Measurements from ENCODE around the gene PRKG1.
A peak's percentile ranks its signal among the peaks of the same experiment; 100 is the strongest.

The PRKG1 gene

GRCh38 chr10:51783941-51784340, 709.7 kb downstream of the PRKG1 start:
- peak in 1 of 2 experiments; percentile 64 for DNase-seq (ENCODE audit: low read depth in 1 of 2, low spot score in 1 of 2)
- Histone ChIP-seq H3K4me3 (replicated peaks; ENCODE audit: insufficient read depth, low read length) (no peak overlapping the region), H3K27me3 (ENCODE audit: insufficient read depth, poor library complexity, severe bottlenecking) (no peaks in the 10 kb centered on the region), H3K27ac (replicated peaks) (peak overlapping the region; percentile 62)
- TF ChIP-seq SPI1 (IDR thresholded peaks at IDR 0.05; ENCODE audit: borderline replicate concordance, low read depth) (peak; percentile 45; the same call in 1 of the 2 replicates), REST (IDR thresholded peaks at IDR 0.05; ENCODE audit: insufficient replicate concordance, low read depth) (no peak)

- TF ChIP-seq CTCF (IDR thresholded peaks at IDR 0.05; ENCODE audit: insufficient read depth, low read length) (no peak), SPI1 (IDR thresholded peaks at IDR 0.05; ENCODE audit: borderline replicate concordance, low read depth) (no peak), GABPA (IDR thresholded peaks at IDR 0.05; ENCODE audit: low read depth) (no peak), REST (IDR thresholded peaks at IDR 0.05; ENCODE audit: insufficient replicate concordance, low read depth) (no peak), POLR2AphosphoS5 (IDR thresholded peaks at IDR 0.05; ENCODE audit: low read depth) (no peak)
- Histone ChIP-seq H3K27ac (replicated peaks) (no peak overlapping the region), H3K4me3 (replicated peaks; ENCODE audit: insufficient read depth, low read length) (no peak overlapping the region), H3K27me3 (ENCODE audit: insufficient read depth, poor library complexity, severe bottlenecking) (no peaks in the 10 kb centered on the region)
- no peak for DNase-seq (ENCODE audit: low read depth in 1 of 2, low spot score in 1 of 2)
Measured at GRCh38 chr10:51786016-51786683, 711.9 kb downstream of the PRKG1 start.

- Histone ChIP-seq H3K4me3 (replicated peaks; ENCODE audit: insufficient read depth, low read length) (no peak overlapping the region), H3K27me3 (ENCODE audit: insufficient read depth, poor library complexity, severe bottlenecking) (no peaks in the 10 kb centered on the region), H3K27ac (replicated peaks) (no peak overlapping the region)
- DNase-seq (ENCODE audit: low read depth in 1 of 2, low spot score in 1 of 2), result no peak
- no peak for TF ChIP-seq POLR2AphosphoS5 (IDR thresholded peaks at IDR 0.05; ENCODE audit: low read depth)
- TF ChIP-seq CTCF (IDR thresholded peaks at IDR 0.05; ENCODE audit: insufficient read depth, low read length), result no peak
- no peak for TF ChIP-seq SPI1 (IDR thresholded peaks at IDR 0.05; ENCODE audit: borderline replicate concordance, low read depth)
- no peak for TF ChIP-seq REST (IDR thresholded peaks at IDR 0.05; ENCODE audit: insufficient replicate concordance, low read depth)
- TF ChIP-seq GABPA (IDR thresholded peaks at IDR 0.05; ENCODE audit: low read depth), result no peak
Measured at GRCh38 chr10:51786684-51787035, 712.4 kb downstream of the PRKG1 start.

Data from HL-60 (cell line).